SU-DHL-6 (cell line): Measurements from ENCODE around the gene MAG.

Experiments
- H2AFZ ChIP-seq: fragments of 200-600 bp; sonication (generic); 2 replicates; pipeline ENCODE4 v1.6.1; 2014; ENCODE audit warnings: low read depth, mild to moderate bottlenecking, moderate library complexity, mixed read lengths, antibody characterized with exemption, low read length; ENCODE audit not compliant: severe bottlenecking
- H3F3A ChIP-seq: fragments of 200-600 bp; shearing (Covaris generic); 2 replicates; pipeline ENCODE4 v1.6.0; 2016; ENCODE audit warnings: antibody characterized with exemption, mild to moderate bottlenecking; ENCODE audit not compliant: insufficient read depth
- H3K27ac ChIP-seq: fragments of 200-600 bp; sonication (generic); 2 replicates; pipeline ENCODE4 v1.5.1; 2016; ENCODE audit warnings: low read depth, mild to moderate bottlenecking, low read length, moderate library complexity, mixed read lengths
- H3K27me3 ChIP-seq: fragments of 200-600 bp; sonication (generic), shearing (Covaris generic); 2 replicates; pipeline ENCODE4 v1.6.0; 2014; ENCODE audit warnings: mild to moderate bottlenecking, low read length
- H3K36me3 ChIP-seq: fragments of 200-600 bp; sonication (generic); 2 replicates; pipeline ENCODE4 v1.6.1; 2014; ENCODE audit warnings: mild to moderate bottlenecking, low read length, mixed read lengths
- H3K4me2 ChIP-seq: fragments of 300-600, 200-600 bp; shearing (Covaris generic), sonication (generic); 2 replicates; pipeline ENCODE4 v1.6.0; 2014; ENCODE audit warnings: low read length, low read depth, mild to moderate bottlenecking; ENCODE audit not compliant: poor library complexity, severe bottlenecking
- H3K4me3 ChIP-seq: fragments of 200-600 bp; sonication (generic); 2 replicates; pipeline ENCODE4 v1.5.1; 2014; ENCODE audit warnings: antibody characterized with exemption, low read length, mild to moderate bottlenecking, mixed read lengths; ENCODE audit not compliant: insufficient read depth, poor library complexity, severe bottlenecking
- H3K79me2 ChIP-seq: fragments of 200-600 bp; sonication (generic); 2 replicates; pipeline ENCODE4 v1.6.1; 2014; ENCODE audit warnings: mild to moderate bottlenecking, low read length, moderate library complexity; ENCODE audit not compliant: insufficient read depth
- H3K9ac ChIP-seq: fragments of 200-600 bp; sonication (generic); 2 replicates; pipeline ENCODE4 v1.7.0; 2014; ENCODE audit warnings: mild to moderate bottlenecking, low read length
- H3K9me2 ChIP-seq: fragments of 200-600 bp; sonication (generic); replicated peaks from 2 replicates; pipeline ENCODE4 v1.6.1; 2014; ENCODE audit warnings: low read length; ENCODE audit not compliant: insufficient read depth
- H3K9me3 ChIP-seq: fragments of 200-600 bp; sonication (generic); 2 replicates; pipeline ENCODE4 v1.6.1; 2014; ENCODE audit warnings: low read length, mixed read lengths; ENCODE audit not compliant: insufficient read depth
- H4K20me1 ChIP-seq: fragments of 200-600 bp; sonication (generic); 2 replicates; pipeline ENCODE4 v1.6.1; 2014; ENCODE audit warnings: low read depth, mild to moderate bottlenecking, antibody characterized with exemption, low read length, moderate library complexity, mixed read lengths
- CTCF ChIP-seq: fragments of 200-600 bp; sonication (generic); IDR thresholded peaks from one replicate; pipeline ENCODE4 v1.5.1; 2017; ENCODE audit warnings: antibody characterized with exemption, mild to moderate bottlenecking, low read length, moderate library complexity; ENCODE audit not compliant: insufficient read depth, poor library complexity, severe bottlenecking
- EZH2phosphoT487 ChIP-seq: fragments of 200-600 bp; sonication (generic), shearing (Covaris generic); conservative IDR thresholded peaks from 2 replicates; pipeline ENCODE4 v1.6.1; 2018; ENCODE audit warnings: mild to moderate bottlenecking, antibody characterized with exemption, low read length, moderate library complexity, mixed read lengths

MAG gene

GRCh38 chr19:35270381-35270811 is 21.6 kb upstream of the MAG start:
- H3K79me2 ChIP-seq: peaks cover 6% of the 10 kb centered on the region
- no peak overlapping the region for H3K4me3 ChIP-seq
- H2AFZ ChIP-seq: no peak overlapping the region
- no peak overlapping the region for H3K27ac ChIP-seq
- no peaks in the 10 kb centered on the region for H3K27me3 ChIP-seq
- H3K36me3 ChIP-seq: no peaks in the 10 kb centered on the region
- TF ChIP-seq CTCF: no peak
- TF ChIP-seq EZH2phosphoT487: no peak
- no peaks in the 10 kb centered on the region for H3K9me3 ChIP-seq
- peak overlapping the region; percentile 61; the same call in 1 of the 2 replicates for H3K9ac ChIP-seq
- H4K20me1 ChIP-seq: no peaks in the 10 kb centered on the region
- no peaks in the 10 kb centered on the region for H3K9me2 ChIP-seq
- H3K4me2 ChIP-seq: peak overlapping the region; percentile 60
- H3F3A ChIP-seq: peaks cover 6% of the 10 kb centered on the region

GRCh38 chr19:35271546-35271945 is 20.4 kb upstream of the MAG start:
- peaks cover 6% of the 10 kb centered on the region for H3K79me2 ChIP-seq
- TF ChIP-seq EZH2phosphoT487: no peak
- TF ChIP-seq CTCF: no peak
- no peaks in the 10 kb centered on the region for H3F3A ChIP-seq
- no peak overlapping the region for H3K27ac ChIP-seq
- H3K9me2 ChIP-seq: no peaks in the 10 kb centered on the region
- no peak overlapping the region for H2AFZ ChIP-seq
- H3K4me3 ChIP-seq: no peak overlapping the region
- H3K9me3 ChIP-seq: no peaks in the 10 kb centered on the region
- no peak overlapping the region for H3K4me2 ChIP-seq
- 0 out of 2 replicates have a peak, but pooled peaks cover 3% of the 10 kb centered on the region for H3K36me3 ChIP-seq
- H3K9ac ChIP-seq: no peak overlapping the region
- H3K27me3 ChIP-seq: no peaks in the 10 kb centered on the region
- no peaks in the 10 kb centered on the region for H4K20me1 ChIP-seq

- H3F3A ChIP-seq: no peaks in the 10 kb centered on the region
- no peaks in the 10 kb centered on the region for H3K9me3 ChIP-seq
- H4K20me1 ChIP-seq: no peaks in the 10 kb centered on the region
- no peak overlapping the region for H3K4me2 ChIP-seq
- no peak overlapping the region for H3K9ac ChIP-seq
- H3K27ac ChIP-seq: no peak overlapping the region
- H3K4me3 ChIP-seq: no peak overlapping the region
- TF ChIP-seq CTCF: no peak
- no peak for TF ChIP-seq EZH2phosphoT487
- no peak overlapping the region for H2AFZ ChIP-seq
- H3K36me3 ChIP-seq: 0 out of 2 replicates have a peak, but pooled peaks cover 3% of the 10 kb centered on the region
- H3K9me2 ChIP-seq: no peaks in the 10 kb centered on the region
- H3K79me2 ChIP-seq: peaks cover 6% of the 10 kb centered on the region
- H3K27me3 ChIP-seq: no peaks in the 10 kb centered on the region
These were observed 19.7 kb upstream of the MAG start for GRCh38 chr19:35272122-35272719.
